GM21367 (cell line): ENCODE measurements around the gene CUX1.
"Not testable (repeated sequence)": the region's sequence is repeated elsewhere in the genome, so short reads cannot be mapped to it uniquely, and the experiment has no call there.

Source experiments
- ATAC-seq: cut with Tn5 transposase; IDR thresholded peaks from one replicate; pipeline ENCODE4 v1.9.1; 2021; ENCODE audit not compliant: unreplicated experiment

CUX1 gene

GRCh38 chr7:102128303-102128702 is 310.9 kb downstream of the CUX1 start:
- no peak for ATAC-seq

- ATAC-seq, result no peak
These were observed 312.4 kb downstream of the CUX1 start for GRCh38 chr7:102129636-102130370.

GRCh38 chr7:102132209-102132752 is 314.9 kb downstream of the CUX1 start:
- ATAC-seq, result no peak

GRCh38 chr7:102138676-102139075 is 321.2 kb downstream of the CUX1 start:
- no peak for ATAC-seq

DNA sequence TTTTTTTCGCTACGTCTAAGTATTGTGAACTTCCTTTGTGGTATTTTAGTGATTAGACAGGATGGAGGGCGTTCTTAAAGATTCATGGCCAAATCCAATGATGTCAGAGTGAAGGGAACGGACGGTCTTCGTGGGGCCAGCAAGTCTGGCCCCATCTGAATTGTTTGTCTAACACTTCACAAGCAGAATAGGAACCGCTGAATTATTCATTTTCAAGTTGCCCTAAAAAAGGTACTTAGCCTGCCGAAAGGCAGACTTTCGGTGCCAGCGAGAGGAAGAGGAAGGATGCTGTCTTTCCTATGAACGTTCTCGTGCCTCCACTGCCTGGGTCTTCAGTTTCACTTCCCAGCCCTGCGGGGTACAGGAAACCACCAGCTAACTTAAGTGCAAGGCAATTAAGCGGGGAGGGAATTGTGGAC is 323.5 kb downstream of the CUX1 start:
- ATAC-seq, result no peak

GRCh38 chr7:102142433-102142832 is 325.0 kb downstream of the CUX1 start:
- not testable (repeated sequence) for ATAC-seq

GRCh38 chr7:102146122-102146521 is 328.7 kb downstream of the CUX1 start:
- ATAC-seq, result no peak

DNA sequence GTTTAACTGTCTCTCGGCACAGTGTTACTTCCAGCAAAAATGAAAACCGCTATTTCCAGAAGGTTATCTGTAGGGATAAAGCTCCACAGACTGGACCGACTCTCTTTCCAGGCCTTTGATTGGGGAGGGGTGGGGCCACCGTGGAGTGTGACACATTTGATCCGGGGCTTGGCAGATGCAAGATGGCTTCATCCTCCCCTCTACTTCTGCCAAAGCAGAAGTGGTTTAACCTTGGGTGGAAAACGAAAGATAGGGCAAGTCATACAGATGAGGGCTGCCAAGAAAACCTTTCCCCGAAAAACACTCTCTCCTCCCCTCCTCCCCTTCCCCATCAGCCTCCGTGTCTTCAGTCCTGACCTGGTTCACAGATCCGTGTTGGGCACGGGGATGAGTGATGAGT is 329.6 kb downstream of the CUX1 start:
- no peak for ATAC-seq

DNA sequence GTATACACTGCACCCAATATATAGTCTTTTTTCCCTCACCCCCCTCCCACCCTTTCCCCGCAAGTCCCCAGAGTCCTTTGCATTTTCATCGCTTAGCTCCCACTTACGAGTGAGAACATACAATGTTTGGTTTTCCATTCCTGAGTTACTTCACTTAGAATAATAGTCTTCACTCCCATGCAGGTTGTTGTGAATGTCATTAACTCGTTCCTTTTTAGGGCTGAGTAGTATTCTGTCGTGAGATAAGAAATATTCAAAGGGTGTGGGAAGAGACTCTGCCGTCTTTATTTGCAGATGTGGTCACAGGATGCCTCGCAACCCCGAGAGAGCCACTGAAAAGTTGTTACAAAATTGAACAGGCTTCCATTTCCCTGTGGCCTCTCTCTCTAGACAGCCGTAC is 331.4 kb downstream of the CUX1 start:
- ATAC-seq, result no peak

DNA sequence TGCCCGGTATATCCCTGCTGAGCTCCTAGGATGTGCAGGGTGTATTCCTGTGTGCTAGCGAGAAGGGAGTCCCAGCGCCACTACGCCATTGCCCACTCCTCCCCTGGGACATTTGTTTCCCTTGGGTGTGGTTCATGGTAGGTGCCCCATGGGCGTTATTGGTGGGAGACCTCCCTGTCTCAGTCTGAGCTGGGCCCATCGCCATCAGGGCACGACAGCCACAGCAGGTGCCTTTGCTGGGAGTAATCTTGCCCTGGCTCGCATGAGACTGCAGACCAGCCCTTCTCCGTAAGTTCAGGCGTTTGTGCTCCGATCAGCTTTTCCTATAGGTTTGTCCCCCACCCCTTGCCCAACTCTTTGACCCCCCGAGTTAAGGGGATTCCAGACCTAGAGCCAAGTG is 332.0 kb downstream of the CUX1 start:
- ATAC-seq, result no peak

GRCh38 chr7:102150266-102150665 is 332.8 kb downstream of the CUX1 start:
- no peak for ATAC-seq

GRCh38 chr7:102152672-102153598 is 335.5 kb downstream of the CUX1 start:
- no peak for ATAC-seq

DNA sequence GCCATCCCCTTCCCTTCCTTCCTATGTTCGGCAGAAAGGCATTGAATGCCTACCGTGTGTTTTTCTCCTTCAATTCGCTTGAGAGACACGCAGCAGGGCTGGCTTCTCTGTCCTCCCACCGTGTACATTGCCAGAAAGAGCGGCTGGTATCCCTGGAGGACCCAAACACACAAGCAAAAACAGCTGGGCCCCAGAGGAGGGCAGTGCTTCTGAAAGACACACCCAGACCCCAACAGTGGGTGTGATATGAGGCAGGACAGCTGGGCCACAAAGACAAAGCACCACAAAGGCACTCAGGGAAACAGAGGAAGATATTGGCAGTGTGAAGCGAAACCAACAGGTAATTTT is 336.1 kb downstream of the CUX1 start:
- ATAC-seq, result no peak

DNA sequence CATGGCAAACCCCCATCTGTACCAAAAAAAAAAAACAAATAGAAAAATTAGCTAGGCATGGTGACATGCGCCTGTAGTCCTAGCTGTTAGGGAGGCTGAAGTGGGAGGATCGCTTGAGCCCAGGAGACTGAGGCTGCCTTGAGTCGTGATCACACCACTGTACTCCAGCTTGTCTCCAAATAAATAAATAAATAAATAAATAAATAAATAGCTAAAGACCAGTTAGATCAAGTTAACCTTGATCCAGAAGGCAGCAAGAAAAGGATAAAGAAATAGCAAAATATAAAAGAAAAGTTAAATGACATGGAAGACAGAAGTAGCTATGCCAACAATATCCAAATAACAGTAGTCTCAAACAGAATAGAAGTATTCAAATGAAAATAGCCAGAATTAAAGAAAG is 337.0 kb downstream of the CUX1 start:
- ATAC-seq, result no peak

DNA sequence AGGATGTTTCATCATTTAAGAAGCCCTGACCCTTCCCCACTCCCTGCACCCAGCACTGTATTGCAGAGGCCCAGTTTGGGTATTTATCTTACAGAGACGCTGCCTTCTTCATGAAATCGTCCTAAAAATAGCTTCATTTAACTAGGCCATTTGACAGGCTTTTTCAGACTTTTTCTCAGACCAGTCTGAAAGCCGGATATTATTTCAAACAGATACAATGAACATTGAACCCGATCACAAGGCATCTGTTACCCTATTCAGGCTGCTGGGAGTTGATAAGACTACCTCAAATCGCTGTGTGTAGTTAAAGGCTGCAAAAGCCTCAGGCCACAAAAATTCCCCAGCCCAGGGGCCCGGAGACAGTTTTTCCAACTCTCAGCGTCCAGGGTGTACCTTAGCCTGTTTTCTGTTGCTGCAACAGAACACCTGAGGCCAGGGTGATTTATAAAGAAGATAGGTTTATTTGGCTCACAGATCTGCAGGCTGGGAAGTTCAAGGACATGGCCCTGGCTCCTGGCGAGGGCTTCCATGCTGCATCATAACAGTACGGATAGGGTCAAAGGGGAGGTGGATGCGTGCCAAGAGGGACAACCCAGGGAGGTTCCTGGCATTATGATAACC is 338.5 kb downstream of the CUX1 start:
- ATAC-seq, result no peak

DNA sequence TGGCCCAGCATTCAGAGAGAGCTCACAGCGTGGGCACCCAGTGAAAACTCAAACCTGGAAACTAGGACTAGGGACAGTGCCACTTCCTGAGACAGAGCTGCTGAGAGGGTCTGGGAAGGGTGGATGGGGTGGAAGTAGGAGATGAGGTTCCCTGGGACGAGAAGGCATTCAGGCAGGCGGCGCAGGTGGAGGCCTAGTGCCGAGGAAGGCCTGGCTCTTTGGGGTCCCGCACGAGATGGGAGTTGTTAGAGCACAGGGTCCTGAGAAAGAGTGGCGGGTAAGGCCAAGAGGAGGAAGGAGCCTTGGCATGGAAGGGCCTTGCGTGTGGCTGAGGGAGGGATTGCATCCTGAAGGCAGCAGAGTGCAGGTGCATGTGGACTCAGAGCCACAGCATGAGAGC is 339.4 kb downstream of the CUX1 start:
- no peak for ATAC-seq

GRCh38 chr7:102165136-102165535 is 347.7 kb downstream of the CUX1 start:
- ATAC-seq, result no peak

GRCh38 chr7:102167254-102167653 is 349.8 kb downstream of the CUX1 start:
- ATAC-seq, result no peak

DNA sequence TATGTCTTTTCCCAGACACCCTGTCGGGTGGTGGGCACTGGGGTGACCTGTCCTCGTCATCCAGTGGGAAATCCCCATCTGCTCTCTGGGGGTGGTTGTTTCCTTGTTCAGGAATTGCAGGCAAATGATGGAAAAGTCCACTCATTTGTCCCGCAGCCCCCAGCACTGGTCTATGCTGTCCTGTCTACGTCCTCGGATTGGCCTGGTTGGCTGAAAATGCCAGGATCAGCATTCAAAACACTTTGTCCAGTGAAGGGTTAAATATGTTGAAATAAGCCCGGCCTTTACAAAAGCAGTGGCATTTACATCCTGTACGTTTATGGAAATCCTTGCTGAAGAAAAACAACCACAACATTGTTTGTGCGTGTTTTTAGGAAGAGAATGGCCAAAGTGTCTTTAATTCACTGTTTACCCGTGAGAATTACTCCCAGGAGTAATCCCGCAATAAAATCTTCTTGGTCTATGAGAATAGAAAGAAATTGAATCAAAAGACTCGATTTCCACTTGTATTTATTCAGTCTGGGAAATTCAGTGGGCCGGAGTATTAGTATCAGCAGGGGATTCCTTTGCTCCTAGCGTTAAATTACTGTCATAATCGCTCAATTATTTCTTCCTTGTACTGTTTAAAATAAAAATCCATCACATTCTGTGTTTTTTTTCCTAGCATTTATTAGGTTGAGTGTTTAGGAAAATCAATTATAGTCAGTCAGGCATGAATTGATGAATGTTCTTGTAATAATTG is 352.4 kb downstream of the CUX1 start:
- ATAC-seq, result no peak

DNA sequence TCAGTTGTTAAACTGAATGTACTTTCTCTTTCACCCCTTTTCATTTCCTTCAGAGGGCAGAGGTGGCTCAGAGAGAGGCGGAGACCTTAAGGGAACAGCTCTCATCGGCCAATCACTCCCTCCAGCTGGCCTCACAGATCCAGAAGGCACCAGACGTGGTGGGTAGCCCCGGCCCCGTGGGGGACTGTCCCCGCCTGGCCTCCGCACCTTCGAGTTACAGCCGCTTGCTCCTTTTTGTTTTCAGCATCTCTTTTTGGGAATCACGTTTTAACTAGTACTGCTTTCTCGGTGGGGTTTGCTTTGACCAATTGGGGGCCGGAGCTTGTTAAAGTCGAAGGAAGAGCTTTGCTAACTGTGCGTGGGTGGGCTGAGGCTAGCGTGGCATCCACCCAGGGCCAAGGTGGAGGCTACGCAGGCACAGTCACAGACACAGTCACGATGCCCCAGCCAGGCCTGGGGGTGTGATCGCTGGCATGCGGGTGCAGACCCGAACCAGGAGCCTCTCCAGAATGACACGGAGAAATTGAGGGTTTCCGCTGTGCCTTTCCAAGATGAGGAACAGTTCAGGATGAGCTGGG is 353.1 kb downstream of the CUX1 start:
- no peak for ATAC-seq

- ATAC-seq, result no peak
These were observed 356.2 kb downstream of the CUX1 start for GRCh38 chr7:102173669-102174068.
